Measurements from ENCODE around the gene ABHD16A. TPM values are rescaled to one million over a fixed set of nuclear protein-coding genes. Genes with fewer than 3 reads are reported as not detected.

ABHD16A gene
- total RNA-seq, 1 donor from 2014 or later, result 33.7 TPM

DNA sequence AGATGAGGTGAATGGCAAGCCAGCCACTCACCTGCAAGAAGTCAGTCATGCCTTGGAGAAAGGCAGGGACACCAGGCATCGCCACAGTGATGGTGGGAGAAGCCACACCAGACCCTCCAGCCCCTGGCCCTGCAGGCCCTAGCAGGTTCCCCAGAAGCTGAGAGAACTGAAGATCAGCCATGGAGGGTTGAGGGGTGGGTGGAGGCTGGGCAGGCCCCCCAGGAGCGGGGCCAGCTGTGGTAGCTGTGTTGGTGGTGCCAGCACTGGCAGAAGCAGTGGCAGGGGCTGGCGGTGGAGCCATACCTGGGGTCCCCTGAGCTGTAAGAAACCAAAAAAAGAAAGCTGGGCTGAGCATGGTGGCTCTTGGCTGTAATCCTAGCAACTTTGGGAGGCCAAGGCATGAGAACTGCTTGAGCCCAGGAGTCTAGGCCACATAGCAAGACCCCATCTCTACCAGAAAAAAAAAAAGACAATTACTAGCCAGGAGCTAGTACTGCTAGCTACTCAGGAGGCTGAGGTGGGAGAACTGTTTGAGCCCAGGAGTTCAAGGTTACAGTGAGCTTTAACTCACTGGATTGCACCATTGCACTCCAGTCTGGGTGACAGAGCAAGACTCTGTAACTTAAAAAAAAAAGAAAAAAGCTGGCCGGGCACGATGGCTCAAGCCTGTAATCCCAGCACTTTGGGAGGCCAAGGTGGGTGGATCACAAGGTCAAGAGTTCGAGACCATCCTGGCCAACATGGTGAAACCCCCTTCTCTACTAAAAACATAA is 60.1 kb downstream of the ABHD16A start:
- DNase-seq (ENCODE audit: low spot score), result no peak

DNA sequence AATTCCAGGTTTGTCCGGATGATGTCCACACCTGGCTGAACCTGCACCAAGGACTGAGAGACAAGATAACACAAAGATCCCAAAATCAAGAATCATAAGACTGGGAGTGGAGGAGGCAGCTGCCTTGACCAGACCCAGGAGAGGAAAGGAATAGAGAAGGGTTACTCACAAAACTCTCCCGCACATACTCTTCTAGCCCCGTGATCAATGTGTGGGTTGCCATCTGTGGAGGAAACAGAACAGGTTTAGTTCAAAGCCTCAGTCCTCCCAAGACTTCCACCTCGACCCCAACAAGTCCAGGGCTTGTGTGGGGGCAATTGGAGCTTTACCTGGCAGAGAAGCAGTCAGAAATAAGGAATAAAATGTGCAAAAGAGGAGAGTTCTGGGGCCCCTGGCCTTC is 61.8 kb downstream of the ABHD16A start:
- no peak for DNase-seq (ENCODE audit: low spot score)

DNA sequence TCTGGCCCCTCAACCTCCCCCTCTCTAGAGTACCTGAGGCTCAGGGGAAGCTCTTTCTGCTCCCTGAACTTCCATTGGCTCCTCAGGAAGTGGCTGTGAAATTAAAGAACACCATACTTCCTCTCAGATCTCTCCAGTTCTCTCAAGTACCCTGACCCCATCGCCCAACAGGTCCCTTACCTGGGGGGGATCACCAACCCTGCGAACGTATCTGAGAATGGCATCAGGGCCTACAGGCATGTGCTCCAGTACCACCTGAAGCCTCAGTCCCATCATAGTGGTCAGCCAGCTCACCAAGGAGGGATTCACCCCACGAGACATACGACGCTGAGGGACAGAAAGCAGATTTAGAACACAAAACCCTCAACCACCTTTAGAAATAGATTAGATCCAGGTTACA is 62.5 kb downstream of the ABHD16A start:
- no peak for DNase-seq (ENCODE audit: low spot score)

DNA sequence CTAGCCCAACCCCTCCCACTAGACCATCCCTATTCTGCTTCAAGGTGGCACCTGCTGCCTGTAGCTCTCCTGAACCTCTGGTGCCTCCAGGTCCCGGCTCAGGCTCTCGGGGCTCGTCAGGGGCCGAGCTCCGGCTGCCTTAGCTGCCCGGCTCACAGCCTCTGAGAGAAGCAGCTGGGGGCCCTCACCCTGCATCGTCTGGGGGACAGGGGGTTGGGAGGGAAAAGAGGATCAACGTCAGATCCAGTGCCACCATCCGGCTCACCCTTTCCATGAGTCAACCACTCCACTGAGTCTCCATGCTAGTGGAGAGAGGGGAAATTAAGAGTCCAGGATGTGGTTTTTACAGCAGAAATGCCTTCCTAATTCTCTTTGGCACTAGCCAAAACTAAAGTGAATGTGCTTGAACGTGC is 63.7 kb downstream of the ABHD16A start:
- DNase-seq (ENCODE audit: low spot score), result no peak

DNA sequence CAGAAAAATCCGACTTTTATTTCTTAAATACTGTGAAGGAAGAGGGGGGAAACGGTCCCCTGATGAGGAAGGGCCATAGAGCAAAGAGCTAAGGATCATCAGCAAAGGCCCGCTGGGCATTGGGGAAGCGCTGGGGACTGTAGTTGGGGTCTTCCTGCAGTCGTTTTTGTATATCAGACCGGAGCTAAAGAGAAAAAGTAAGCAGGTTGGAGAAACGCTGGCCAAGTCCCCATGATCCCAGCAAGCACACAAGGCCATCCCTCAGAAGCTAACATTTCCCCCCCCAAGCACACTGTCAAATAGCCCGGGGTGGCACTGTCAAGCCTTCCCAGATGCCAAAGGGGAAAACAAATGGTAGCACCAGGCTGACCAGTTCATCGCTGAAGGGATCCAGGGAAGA is 64.1 kb downstream of the ABHD16A start:
- DNase-seq (ENCODE audit: low spot score), result no peak

Other genes starting within 250 kb of the ABHD16A start
- 0.24 TPM for gene MICB, start 205.2 kb downstream of the ABHD16A start, total RNA-seq (ENCODE audit: insufficient read depth, low replicate concordance)
- not detected for gene MCCD1, start 174.4 kb downstream of the ABHD16A start, total RNA-seq (ENCODE audit: insufficient read depth, low replicate concordance)
- gene DDX39B, start 161.3 kb downstream of the ABHD16A start, total RNA-seq (ENCODE audit: insufficient read depth, low replicate concordance), result 185 TPM
- gene ATP6V1G2, start 156.7 kb downstream of the ABHD16A start, total RNA-seq (ENCODE audit: insufficient read depth, low replicate concordance), result 3.6 TPM
- gene NFKBIL1, start 155.7 kb downstream of the ABHD16A start, total RNA-seq (ENCODE audit: insufficient read depth, low replicate concordance), result 28.6 TPM
- gene LTA, start 131.0 kb downstream of the ABHD16A start, total RNA-seq (ENCODE audit: insufficient read depth, low replicate concordance), result not detected
- 1.4 TPM for gene TNF, start 127.8 kb downstream of the ABHD16A start, total RNA-seq (ENCODE audit: insufficient read depth, low replicate concordance)
- 0.96 TPM for gene LTB, start 120.9 kb downstream of the ABHD16A start, total RNA-seq (ENCODE audit: insufficient read depth, low replicate concordance)
- not detected for gene LST1, start 117.0 kb downstream of the ABHD16A start, total RNA-seq (ENCODE audit: insufficient read depth, low replicate concordance)
- not detected for gene NCR3, start 110.3 kb downstream of the ABHD16A start, total RNA-seq (ENCODE audit: insufficient read depth, low replicate concordance)
- gene AIF1, start 88.1 kb downstream of the ABHD16A start, total RNA-seq (ENCODE audit: insufficient read depth, low replicate concordance), result 63.6 TPM
- 21.4 TPM for gene PRRC2A, start 82.6 kb downstream of the ABHD16A start, total RNA-seq (ENCODE audit: insufficient read depth, low replicate concordance)
- 58.7 TPM for gene BAG6, start 50.7 kb downstream of the ABHD16A start, total RNA-seq (ENCODE audit: insufficient read depth, low replicate concordance)
- not detected for gene APOM, start 47.4 kb downstream of the ABHD16A start, total RNA-seq (ENCODE audit: insufficient read depth, low replicate concordance)
- gene C6orf47, start 42.5 kb downstream of the ABHD16A start, total RNA-seq (ENCODE audit: insufficient read depth, low replicate concordance), result 24.1 TPM
- 9.6 TPM for gene GPANK1, start 38.3 kb downstream of the ABHD16A start, total RNA-seq (ENCODE audit: insufficient read depth, low replicate concordance)
- gene CSNK2B, start 37.2 kb downstream of the ABHD16A start, total RNA-seq (ENCODE audit: insufficient read depth, low replicate concordance), result 36.6 TPM
- 1.2 TPM for gene LY6G5B, start 33.3 kb downstream of the ABHD16A start, total RNA-seq (ENCODE audit: insufficient read depth, low replicate concordance)
- 0.48 TPM for gene LY6G5C, start 22.3 kb downstream of the ABHD16A start, total RNA-seq (ENCODE audit: insufficient read depth, low replicate concordance)
- not detected for gene LY6G6F, start 3.5 kb upstream of the ABHD16A start, total RNA-seq (ENCODE audit: insufficient read depth, low replicate concordance)
- not detected for gene LY6G6D, start 12.0 kb upstream of the ABHD16A start, total RNA-seq (ENCODE audit: insufficient read depth, low replicate concordance)
- gene LY6G6C, start 18.4 kb upstream of the ABHD16A start, total RNA-seq (ENCODE audit: insufficient read depth, low replicate concordance), result 3.1 TPM
- 3.1 TPM for gene MPIG6B, start 20.0 kb upstream of the ABHD16A start, total RNA-seq (ENCODE audit: insufficient read depth, low replicate concordance)
- gene DDAH2, start 26.0 kb upstream of the ABHD16A start, total RNA-seq (ENCODE audit: insufficient read depth, low replicate concordance), result 87.4 TPM
- gene CLIC1, start 33.2 kb upstream of the ABHD16A start, total RNA-seq (ENCODE audit: insufficient read depth, low replicate concordance), result 203 TPM
- gene MSH5, start 36.7 kb upstream of the ABHD16A start, total RNA-seq (ENCODE audit: insufficient read depth, low replicate concordance), result 8.2 TPM
- gene SAPCD1, start 59.3 kb upstream of the ABHD16A start, total RNA-seq (ENCODE audit: insufficient read depth, low replicate concordance), result not detected
- not detected for gene VWA7, start 74.0 kb upstream of the ABHD16A start, total RNA-seq (ENCODE audit: insufficient read depth, low replicate concordance)
- 18.8 TPM for gene VARS1, start 92.4 kb upstream of the ABHD16A start, total RNA-seq (ENCODE audit: insufficient read depth, low replicate concordance)
- 28.9 TPM for gene LSM2, start 103.6 kb upstream of the ABHD16A start, total RNA-seq (ENCODE audit: insufficient read depth, low replicate concordance)
- 1.4 TPM for gene HSPA1L, start 112.0 kb upstream of the ABHD16A start, total RNA-seq (ENCODE audit: insufficient read depth, low replicate concordance)
- 84.7 TPM for gene HSPA1A, start 112.2 kb upstream of the ABHD16A start, total RNA-seq (ENCODE audit: insufficient read depth, low replicate concordance)
- gene HSPA1B, start 124.4 kb upstream of the ABHD16A start, total RNA-seq (ENCODE audit: insufficient read depth, low replicate concordance), result 37.3 TPM
- gene NEU1, start 159.5 kb upstream of the ABHD16A start, total RNA-seq (ENCODE audit: insufficient read depth, low replicate concordance), result 47.9 TPM
- 0.96 TPM for gene SLC44A4, start 175.7 kb upstream of the ABHD16A start, total RNA-seq (ENCODE audit: insufficient read depth, low replicate concordance)
- 33.9 TPM for gene EHMT2, start 194.4 kb upstream of the ABHD16A start, total RNA-seq (ENCODE audit: insufficient read depth, low replicate concordance)
- gene ZBTB12, start 198.8 kb upstream of the ABHD16A start, total RNA-seq (ENCODE audit: insufficient read depth, low replicate concordance), result 1.9 TPM
- 27.0 TPM for gene C2, start 224.4 kb upstream of the ABHD16A start, total RNA-seq (ENCODE audit: insufficient read depth, low replicate concordance)
- 34.7 TPM for gene CFB, start 242.8 kb upstream of the ABHD16A start, total RNA-seq (ENCODE audit: insufficient read depth, low replicate concordance)

Measured in umbilical cord (tissue), 2 donors.